HUES48 (cell line): Measurements from ENCODE around the gene SETD7.

ENCODE experiments used
- H3K27ac ChIP-seq: one replicate; pipeline ENCODE4 v1.7.0; 2013; ENCODE audit warnings: low read depth, low read length, inconsistent platforms
- H3K27me3 ChIP-seq: 2 replicates; pipeline ENCODE4 v1.6.1; 2013; ENCODE audit warnings: mild to moderate bottlenecking, low read length; ENCODE audit not compliant: control insufficient read depth, insufficient read depth
- H3K36me3 ChIP-seq: 2 replicates; pipeline ENCODE4 v1.6.1; 2013; ENCODE audit warnings: low read length; ENCODE audit not compliant: control insufficient read depth, insufficient read depth
- H3K4me1 ChIP-seq: 2 replicates; pipeline ENCODE4 v1.6.1; 2013; ENCODE audit warnings: mild to moderate bottlenecking, low read length; ENCODE audit not compliant: control insufficient read depth, insufficient read depth
- H3K4me3 ChIP-seq: 2 replicates; pipeline ENCODE4 v1.5.1; 2013; ENCODE audit warnings: mild to moderate bottlenecking, low read depth, low read length
- H3K9ac ChIP-seq: 2 replicates; pipeline ENCODE4 v1.6.1; 2013; ENCODE audit warnings: mild to moderate bottlenecking, low read depth, low read length, moderate library complexity
- H3K9me3 ChIP-seq: 2 replicates; pipeline ENCODE4 v1.6.1; 2013; ENCODE audit warnings: low read length; ENCODE audit not compliant: control insufficient read depth, insufficient read depth

The SETD7 gene

GRCh38 chr4:139594591-139595185, 38.7 kb upstream of the SETD7 start:
- Histone ChIP-seq H3K4me1 (no peaks in the 10 kb centered on the region), H3K9me3 (no peaks in the 10 kb centered on the region), H3K27me3 (no peaks in the 10 kb centered on the region), H3K36me3 (no peaks in the 10 kb centered on the region), H3K9ac (no peak overlapping the region), H3K27ac (no peak overlapping the region), H3K4me3 (no peak overlapping the region)

GRCh38 chr4:139593091-139593564, 37.1 kb upstream of the SETD7 start:
- H3K4me1 ChIP-seq: no peaks in the 10 kb centered on the region
- H3K36me3 ChIP-seq: no peaks in the 10 kb centered on the region
- H3K27me3 ChIP-seq: no peaks in the 10 kb centered on the region
- H3K9ac ChIP-seq: no peak overlapping the region
- H3K4me3 ChIP-seq: no peak overlapping the region
- peak overlapping the region; percentile 44 for H3K27ac ChIP-seq
- no peaks in the 10 kb centered on the region for H3K9me3 ChIP-seq

GRCh38 chr4:139589336-139590018, 33.5 kb upstream of the SETD7 start:
- Histone ChIP-seq H3K9me3 (no peaks in the 10 kb centered on the region), H3K27me3 (peaks cover 4% of the 10 kb centered on the region; the same call in 1 of the 2 replicates), H3K36me3 (no peaks in the 10 kb centered on the region), H3K4me3 (no peak overlapping the region), H3K9ac (no peak overlapping the region), H3K4me1 (no peaks in the 10 kb centered on the region), H3K27ac (no peak overlapping the region)

- Histone ChIP-seq H3K9ac (no peak overlapping the region), H3K4me1 (no peaks in the 10 kb centered on the region), H3K27ac (no peak overlapping the region)
Measured at GRCh38 chr4:139587446-139587845, 31.4 kb upstream of the SETD7 start.

GRCh38 chr4:139585473-139585872, 29.5 kb upstream of the SETD7 start:
- H3K36me3 ChIP-seq: no peaks in the 10 kb centered on the region
- H3K9ac ChIP-seq: no peak overlapping the region
- no peak overlapping the region for H3K27ac ChIP-seq
- peaks cover 4% of the 10 kb centered on the region; the same call in 1 of the 2 replicates for H3K27me3 ChIP-seq
- no peak overlapping the region for H3K4me3 ChIP-seq
- no peaks in the 10 kb centered on the region for H3K9me3 ChIP-seq
- H3K4me1 ChIP-seq: no peaks in the 10 kb centered on the region

More at GRCh38 chr4:139587446-139587845, 31.4 kb upstream of the SETD7 start:
- H3K27me3 ChIP-seq: peaks cover 4% of the 10 kb centered on the region; the same call in 1 of the 2 replicates
- H3K36me3 ChIP-seq: no peaks in the 10 kb centered on the region
- no peak overlapping the region for H3K4me3 ChIP-seq
- H3K9me3 ChIP-seq: no peaks in the 10 kb centered on the region

GRCh38 chr4:139584784-139585183, 28.8 kb upstream of the SETD7 start:
- no peaks in the 10 kb centered on the region for H3K4me1 ChIP-seq
- H3K36me3 ChIP-seq: no peaks in the 10 kb centered on the region
- H3K27ac ChIP-seq: no peak overlapping the region
- no peak overlapping the region for H3K4me3 ChIP-seq
- H3K27me3 ChIP-seq: peaks cover 4% of the 10 kb centered on the region; the same call in 1 of the 2 replicates
- H3K9me3 ChIP-seq: no peaks in the 10 kb centered on the region
- H3K9ac ChIP-seq: no peak overlapping the region

GRCh38 chr4:139584013-139584412, 28.0 kb upstream of the SETD7 start:
- H3K9me3 ChIP-seq: no peaks in the 10 kb centered on the region
- H3K27me3 ChIP-seq: peaks cover 11% of the 10 kb centered on the region
- H3K9ac ChIP-seq: no peak overlapping the region
- no peak overlapping the region for H3K4me3 ChIP-seq
- no peaks in the 10 kb centered on the region for H3K36me3 ChIP-seq
- H3K4me1 ChIP-seq: no peaks in the 10 kb centered on the region
- no peak overlapping the region for H3K27ac ChIP-seq

GRCh38 chr4:139582044-139582443, 26.0 kb upstream of the SETD7 start:
- Histone ChIP-seq H3K36me3 (no peaks in the 10 kb centered on the region), H3K27me3 (peaks cover 23% of the 10 kb centered on the region), H3K9me3 (no peaks in the 10 kb centered on the region), H3K9ac (no peak overlapping the region), H3K4me3 (no peak overlapping the region), H3K4me1 (no peaks in the 10 kb centered on the region), H3K27ac (no peak overlapping the region)

- Histone ChIP-seq H3K27ac (no peak overlapping the region), H3K9me3 (no peaks in the 10 kb centered on the region), H3K4me1 (no peaks in the 10 kb centered on the region), H3K4me3 (no peak overlapping the region), H3K27me3 (peaks cover 23% of the 10 kb centered on the region), H3K9ac (no peak overlapping the region), H3K36me3 (no peaks in the 10 kb centered on the region)
Measured at GRCh38 chr4:139581096-139581495, 25.1 kb upstream of the SETD7 start.

GRCh38 chr4:139576219-139576618, 20.2 kb upstream of the SETD7 start:
- Histone ChIP-seq H3K27ac (no peak overlapping the region), H3K27me3 (peaks cover 27% of the 10 kb centered on the region), H3K9me3 (no peaks in the 10 kb centered on the region), H3K9ac (no peak overlapping the region), H3K36me3 (no peaks in the 10 kb centered on the region), H3K4me3 (no peak overlapping the region), H3K4me1 (no peaks in the 10 kb centered on the region)

- Histone ChIP-seq H3K4me1 (no peaks in the 10 kb centered on the region), H3K27me3 (peaks cover 27% of the 10 kb centered on the region), H3K9me3 (no peaks in the 10 kb centered on the region), H3K27ac (no peak overlapping the region), H3K9ac (no peak overlapping the region), H3K36me3 (no peaks in the 10 kb centered on the region), H3K4me3 (no peak overlapping the region)
Measured at GRCh38 chr4:139575072-139575471, 19.1 kb upstream of the SETD7 start.
